Chondrocyte (in vitro differentiated cells): ENCODE measurements around the gene PPM1A. TPM values are rescaled to one million over a fixed set of nuclear protein-coding genes. Genes with fewer than 3 reads are reported as not detected.
A peak's percentile ranks its signal among the peaks of the same experiment; 100 is the strongest.

ENCODE experiments used
- DNase-seq: peaks from one replicate; pipeline ENCODE4 v3.0.0; 2021; ENCODE audit warnings: mixed read lengths, low spot score
- H3K27ac Mint-ChIP-seq: one replicate; pipeline ENCODE4 v1.8.0; 2021; ENCODE audit warnings: mild to moderate bottlenecking, moderate library complexity, mixed read lengths; ENCODE audit not compliant: unreplicated experiment
- H3K27me3 Mint-ChIP-seq: 2 replicates; pipeline ENCODE4 v1.8.0; 2021; ENCODE audit warnings: low read depth, mixed read lengths
- H3K36me3 Mint-ChIP-seq: 2 replicates; pipeline ENCODE4 v1.8.0; 2021; ENCODE audit warnings: low read depth, mixed read lengths
- H3K4me1 Mint-ChIP-seq: 2 replicates; pipeline ENCODE4 v1.8.0; 2021; ENCODE audit warnings: low read depth, mild to moderate bottlenecking, mixed read lengths
- H3K4me3 Mint-ChIP-seq: one replicate; pipeline ENCODE4 v1.8.0; 2021; ENCODE audit warnings: mild to moderate bottlenecking, moderate library complexity, mixed read lengths; ENCODE audit not compliant: unreplicated experiment
- H3K9me3 Mint-ChIP-seq: 2 replicates; pipeline ENCODE4 v1.8.0; 2021; ENCODE audit warnings: low read depth, mixed read lengths
- CTCF ChIP-seq: fragments of 200-600 bp; sonication (generic); IDR thresholded peaks from 2 replicates; pipeline ENCODE4 v1.5.0; 2021; ENCODE audit warnings: antibody characterized with exemption, mild to moderate bottlenecking, moderate library complexity
- total RNA-seq: library from RNA; stranded (reverse); gene quantifications from 3 replicates; pipeline ENCODE4 v1.2.1, GENCODE V29; 2021

PPM1A gene
- total RNA-seq, 1 donor from 2014 or later, result 43.9 TPM

- Mint-ChIP-seq H3K36me3 (no peaks in the 10 kb centered on the region), H3K4me1 (peaks cover 4% of the 10 kb centered on the region), H3K27me3 (peaks cover 12% of the 10 kb centered on the region), H3K4me3 (no peak overlapping the region), H3K27ac (peak overlapping the region; percentile 63), H3K9me3 (no peaks in the 10 kb centered on the region)
- DNase-seq, result no peak
- TF ChIP-seq CTCF, result no peak
Observed at GRCh38 chr14:60324837-60325236, 75.8 kb downstream of the PPM1A start.

- TF ChIP-seq CTCF, result no peak
- no peak for DNase-seq
- peaks cover 7% of the 10 kb centered on the region for H3K4me1 Mint-ChIP-seq
- H3K36me3 Mint-ChIP-seq, result no peaks in the 10 kb centered on the region
- H3K9me3 Mint-ChIP-seq, result no peaks in the 10 kb centered on the region
- H3K27me3 Mint-ChIP-seq, result peaks cover 12% of the 10 kb centered on the region
- H3K4me3 Mint-ChIP-seq, result no peak overlapping the region
- no peak overlapping the region for H3K27ac Mint-ChIP-seq
Observed at GRCh38 chr14:60326274-60326673, 77.3 kb downstream of the PPM1A start.

GRCh38 chr14:60327447-60328331 lies 78.7 kb downstream of the PPM1A start:
- H3K4me1 Mint-ChIP-seq, result peaks cover 15% of the 10 kb centered on the region
- no peaks in the 10 kb centered on the region for H3K36me3 Mint-ChIP-seq
- peak; percentile 29 for TF ChIP-seq CTCF
- peak overlapping the region; percentile 64 for H3K4me3 Mint-ChIP-seq
- H3K27ac Mint-ChIP-seq, result no peak overlapping the region
- no peaks in the 10 kb centered on the region for H3K9me3 Mint-ChIP-seq
- DNase-seq, result no peak
- peaks cover 12% of the 10 kb centered on the region for H3K27me3 Mint-ChIP-seq

GRCh38 chr14:60328583-60328982 lies 79.6 kb downstream of the PPM1A start:
- no peak overlapping the region for H3K27ac Mint-ChIP-seq
- TF ChIP-seq CTCF, result no peak
- no peak for DNase-seq
- H3K4me1 Mint-ChIP-seq, result peaks cover 15% of the 10 kb centered on the region
- H3K36me3 Mint-ChIP-seq, result no peaks in the 10 kb centered on the region
- no peak overlapping the region for H3K4me3 Mint-ChIP-seq
- H3K9me3 Mint-ChIP-seq, result no peaks in the 10 kb centered on the region
- H3K27me3 Mint-ChIP-seq, result peaks cover 16% of the 10 kb centered on the region

GRCh38 chr14:60329274-60329673 lies 80.3 kb downstream of the PPM1A start:
- H3K27ac Mint-ChIP-seq, result no peak overlapping the region
- no peak for DNase-seq
- H3K4me3 Mint-ChIP-seq, result no peak overlapping the region
- H3K27me3 Mint-ChIP-seq, result peaks cover 16% of the 10 kb centered on the region
- H3K4me1 Mint-ChIP-seq, result peaks cover 15% of the 10 kb centered on the region
- H3K36me3 Mint-ChIP-seq, result no peaks in the 10 kb centered on the region
- no peaks in the 10 kb centered on the region for H3K9me3 Mint-ChIP-seq
- TF ChIP-seq CTCF, result no peak
